Activated T-cell treated with anti-CD3 and anti-CD28 coated beads, Interleukin-2, amount 50 U/mL, for 72 hours (primary cell): ENCODE data around the gene ERP44. TPM values are rescaled to one million over a fixed set of nuclear protein-coding genes. Genes with fewer than 3 reads are reported as not detected.

Experiments
- ATAC-seq, 2 donors: fragments of 150-1000 bp; cut with Tn5 transposase; replicated peaks in 1 of 2; 2 replicates each; pipeline ENCODE4 v1.10.0; 2021; ENCODE audit warnings: moderate library complexity in 2 of 2, mild to moderate bottlenecking in 1 of 2
- DNase-seq, 2 donors: peaks; one replicate each; pipeline ENCODE4 v3.0.0; 2021 to 2022; ENCODE audit warnings: mixed read lengths in 1 of 2
- H3K27ac Mint-ChIP-seq: one replicate; pipeline ENCODE4 v1.8.0; 2022; ENCODE audit warnings: mild to moderate bottlenecking, moderate library complexity, mixed read lengths
- H3K27me3 Mint-ChIP-seq: one replicate; pipeline ENCODE4 v1.8.0; 2022; ENCODE audit warnings: low read depth, mixed read lengths
- H3K36me3 Mint-ChIP-seq, 2 donors: one replicate each; pipeline ENCODE4 v1.8.0; 2022; ENCODE audit warnings: mixed read lengths in 2 of 2, mild to moderate bottlenecking in 1 of 2; ENCODE audit not compliant: insufficient read depth in 2 of 2
- H3K4me1 Mint-ChIP-seq: one replicate; pipeline ENCODE4 v1.8.0; 2022; ENCODE audit warnings: low read depth, mixed read lengths
- H3K4me3 Mint-ChIP-seq, 2 donors: one replicate each; pipeline ENCODE4 v1.8.0; 2022; ENCODE audit warnings: mild to moderate bottlenecking in 2 of 2, mixed read lengths in 2 of 2, moderate library complexity in 2 of 2
- H3K9me3 Mint-ChIP-seq, 2 donors: one replicate each; pipeline ENCODE4 v1.8.0; 2022; ENCODE audit warnings: mixed read lengths in 2 of 2
- total RNA-seq, 2 donors: library from RNA; stranded (reverse); gene quantifications; one replicate each; pipeline ENCODE4 v1.2.3, GENCODE V29; 2022

ERP44 gene
- total RNA-seq, 2 donors from 2014 or later, result 11.5 to 13.2 TPM

DNA sequence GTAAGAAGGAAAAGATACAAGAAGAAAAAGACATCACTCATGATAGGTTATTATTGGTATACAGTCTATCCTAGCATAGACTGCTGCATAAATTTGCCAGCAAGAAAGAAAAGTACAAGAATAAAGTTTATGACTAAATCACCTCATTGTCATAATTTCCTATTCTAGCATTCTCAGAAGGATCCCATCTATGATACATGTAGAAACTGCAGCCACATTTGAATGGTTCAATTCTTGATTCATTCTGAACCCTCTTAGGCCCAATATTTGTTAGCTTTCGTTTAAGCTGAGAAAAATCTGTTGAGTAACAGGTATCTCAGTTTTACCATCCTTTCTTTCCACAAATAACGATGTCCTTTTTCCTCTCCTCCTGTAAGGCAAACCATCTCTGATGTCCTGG lies 21.5 kb upstream of the ERP44 start:
- H3K4me1 Mint-ChIP-seq, result peaks cover 24% of the 10 kb centered on the region
- DNase-seq (no peak), ATAC-seq (peak; percentile 77 to 83)
- H3K27me3 Mint-ChIP-seq, result no peaks in the 10 kb centered on the region
- no peak overlapping the region for H3K27ac Mint-ChIP-seq
- H3K36me3 Mint-ChIP-seq, result peaks cover 3% of the 10 kb centered on the region in 2 donors
- H3K9me3 Mint-ChIP-seq, result no peaks in the 10 kb centered on the region
- H3K4me3 Mint-ChIP-seq, result no peak overlapping the region

DNA sequence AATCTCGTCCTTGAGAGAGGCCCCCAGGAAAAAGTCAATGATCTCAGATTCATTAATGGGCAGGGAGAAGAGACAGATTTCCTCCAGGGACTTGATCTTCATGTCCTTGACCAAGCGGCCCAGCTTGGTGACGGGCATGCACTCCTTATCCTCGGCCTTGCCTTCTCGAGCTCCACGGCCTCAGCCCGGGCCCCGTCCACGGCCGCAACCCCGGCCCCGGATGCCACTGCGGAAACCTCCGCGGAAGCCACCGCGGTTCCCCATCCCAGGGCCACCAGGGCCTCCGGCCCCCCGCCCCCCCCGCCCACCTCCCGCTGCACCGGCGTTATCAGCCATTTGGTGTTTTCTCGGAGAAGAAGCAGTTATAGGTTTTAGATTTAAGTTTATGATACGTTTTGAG lies 18.5 kb upstream of the ERP44 start:
- Mint-ChIP-seq H3K4me3 (no peak overlapping the region), H3K4me1 (peaks cover 26% of the 10 kb centered on the region)
- no peak for ATAC-seq

DNA sequence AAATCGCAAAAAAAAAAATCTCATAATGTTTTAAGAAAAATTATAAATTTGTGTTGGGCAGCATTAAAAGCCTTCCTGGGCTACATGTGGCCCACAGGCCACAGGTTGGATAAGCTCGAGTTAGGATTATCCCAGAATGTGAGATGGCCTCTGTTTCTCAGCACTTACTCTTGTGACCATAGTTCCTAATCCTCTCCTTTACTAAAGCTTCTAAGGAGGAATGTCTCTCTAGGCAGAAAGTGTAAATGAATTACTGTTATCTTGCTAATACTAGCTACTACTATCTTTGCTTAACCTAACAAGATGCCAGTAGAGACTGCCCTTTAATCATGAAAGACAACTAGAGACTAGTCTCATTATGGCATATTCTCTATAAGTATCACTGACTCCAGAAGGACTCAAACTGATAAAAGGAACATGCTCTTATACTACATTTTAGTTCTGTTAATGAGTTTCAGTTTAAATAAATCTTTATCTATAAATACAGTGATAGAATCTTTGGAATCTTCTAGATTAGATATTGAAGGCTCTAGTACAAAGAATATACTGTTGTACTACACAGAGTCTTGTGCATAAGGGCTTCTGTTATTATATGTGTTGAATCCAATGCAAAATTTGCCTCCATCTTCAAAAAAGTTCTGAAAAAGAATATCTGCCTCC lies 14.0 kb upstream of the ERP44 start:
- Mint-ChIP-seq H3K4me1 (peaks cover 8% of the 10 kb centered on the region), H3K27me3 (no peaks in the 10 kb centered on the region), H3K4me3 (no peak overlapping the region), H3K9me3 (no peaks in the 10 kb centered on the region), H3K36me3 (peaks cover 3 to 6% of the 10 kb centered on the region in 2 donors), H3K27ac (no peak overlapping the region)
- DNase-seq (no peak), ATAC-seq (no peak)

More for the DNA sequence above, 18.5 kb upstream of the ERP44 start:
- Mint-ChIP-seq H3K9me3 (no peaks in the 10 kb centered on the region), H3K36me3 (peaks cover 3% of the 10 kb centered on the region in 2 donors), H3K27me3 (no peaks in the 10 kb centered on the region), H3K27ac (no peak overlapping the region)
- no peak for DNase-seq

DNA sequence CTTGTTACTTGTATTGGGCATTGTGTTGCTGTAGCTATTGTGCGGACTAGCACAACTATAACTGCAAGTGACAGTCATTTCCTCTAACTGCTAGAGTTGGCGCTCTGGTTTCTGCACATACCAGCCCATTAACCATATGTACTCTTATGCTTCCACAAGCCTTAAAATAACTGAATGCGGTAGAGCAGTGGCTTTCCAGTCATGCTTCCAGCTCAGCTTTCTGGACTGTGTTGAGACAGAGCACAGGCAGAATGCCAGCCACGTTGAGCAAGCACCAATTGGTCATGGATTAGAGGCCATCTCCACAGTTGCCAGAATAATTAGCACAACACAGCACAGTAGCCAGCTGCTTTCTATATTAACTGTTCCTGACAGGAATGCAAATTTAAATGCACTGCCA lies 12.4 kb upstream of the ERP44 start:
- H3K9me3 Mint-ChIP-seq, result no peaks in the 10 kb centered on the region
- ATAC-seq (no peak), DNase-seq (no peak)
- no peak overlapping the region for H3K27ac Mint-ChIP-seq
- no peak overlapping the region for H3K4me3 Mint-ChIP-seq
- H3K27me3 Mint-ChIP-seq, result no peaks in the 10 kb centered on the region
- H3K4me1 Mint-ChIP-seq, result peaks cover 8% of the 10 kb centered on the region
- H3K36me3 Mint-ChIP-seq, result peaks cover 3 to 6% of the 10 kb centered on the region in 2 donors

DNA sequence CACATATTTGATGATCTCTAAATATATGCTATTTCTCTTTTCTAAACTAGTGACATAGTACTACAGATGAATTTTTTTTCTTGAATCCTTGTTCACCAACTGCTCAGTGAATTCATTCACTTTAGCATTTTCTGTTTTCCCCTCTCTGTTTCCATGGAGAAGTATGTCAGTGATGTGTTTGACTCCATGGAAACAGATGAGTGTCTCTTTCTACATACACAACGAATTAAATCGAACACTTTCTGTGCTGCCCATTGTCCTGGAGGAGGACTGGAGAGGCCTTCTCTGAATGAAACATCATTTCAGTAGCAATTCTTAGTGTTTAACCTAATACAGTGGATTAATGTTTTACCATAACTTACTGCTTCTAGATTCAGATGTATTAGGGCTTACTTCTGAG lies 9.8 kb upstream of the ERP44 start:
- Mint-ChIP-seq H3K36me3 (peaks cover 0 to 3% of the 10 kb centered on the region in 2 donors), H3K27me3 (no peaks in the 10 kb centered on the region), H3K4me3 (no peak overlapping the region), H3K27ac (no peak overlapping the region), H3K4me1 (peaks cover 14% of the 10 kb centered on the region), H3K9me3 (no peaks in the 10 kb centered on the region)
- no peak for ATAC-seq
- DNase-seq, result no peak

DNA sequence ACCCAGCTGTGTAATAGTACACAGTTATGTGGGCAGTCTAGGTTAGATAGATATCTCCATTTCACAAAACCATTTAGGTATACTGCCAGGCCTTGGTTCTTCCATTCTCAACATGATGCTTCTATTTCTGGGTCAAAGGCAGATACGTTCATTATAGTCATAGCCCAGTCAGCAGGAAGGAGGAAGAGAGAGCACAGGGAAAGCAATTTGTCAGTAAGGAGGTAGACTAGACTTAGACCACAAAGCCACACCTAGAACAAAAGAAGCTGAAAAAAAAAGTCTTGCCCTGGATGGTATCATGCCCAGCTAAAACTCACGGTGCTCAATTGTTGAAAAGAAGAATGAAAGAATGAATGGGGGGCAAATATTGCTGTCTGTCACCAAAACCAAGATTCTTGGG lies 7.8 kb upstream of the ERP44 start:
- Mint-ChIP-seq H3K9me3 (no peaks in the 10 kb centered on the region), H3K4me1 (peaks cover 9% of the 10 kb centered on the region), H3K27me3 (no peaks in the 10 kb centered on the region), H3K27ac (no peak overlapping the region), H3K4me3 (no peak overlapping the region), H3K36me3 (peaks cover 0 to 3% of the 10 kb centered on the region in 2 donors)
- DNase-seq, result no peak
- ATAC-seq, result peak; percentile 26 to 36

DNA sequence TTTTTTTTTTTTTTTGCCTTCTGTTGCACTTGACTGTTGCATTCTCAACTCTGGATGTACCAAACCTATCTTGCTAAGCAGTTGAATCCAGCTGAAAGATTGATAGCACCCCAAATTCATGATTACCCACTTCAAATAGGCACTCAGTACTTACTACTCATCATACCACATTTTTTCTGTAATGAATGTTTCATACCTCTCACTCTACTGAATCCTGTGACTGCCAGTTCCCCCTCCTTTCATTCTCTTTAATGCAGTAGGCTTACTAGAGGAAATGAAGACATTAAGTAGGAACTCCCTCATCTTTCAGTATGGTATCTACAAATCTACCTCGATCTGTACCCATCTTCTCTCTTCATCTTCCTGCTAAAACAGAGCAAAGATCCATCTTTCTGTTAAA lies 7.1 kb upstream of the ERP44 start:
- DNase-seq (no peak), ATAC-seq (peak; percentile 90 to 95)
- Mint-ChIP-seq H3K27ac (no peak overlapping the region), H3K27me3 (no peaks in the 10 kb centered on the region), H3K4me3 (no peak overlapping the region), H3K9me3 (no peaks in the 10 kb centered on the region), H3K4me1 (peaks cover 9% of the 10 kb centered on the region), H3K36me3 (peaks cover 0 to 3% of the 10 kb centered on the region in 2 donors)

DNA sequence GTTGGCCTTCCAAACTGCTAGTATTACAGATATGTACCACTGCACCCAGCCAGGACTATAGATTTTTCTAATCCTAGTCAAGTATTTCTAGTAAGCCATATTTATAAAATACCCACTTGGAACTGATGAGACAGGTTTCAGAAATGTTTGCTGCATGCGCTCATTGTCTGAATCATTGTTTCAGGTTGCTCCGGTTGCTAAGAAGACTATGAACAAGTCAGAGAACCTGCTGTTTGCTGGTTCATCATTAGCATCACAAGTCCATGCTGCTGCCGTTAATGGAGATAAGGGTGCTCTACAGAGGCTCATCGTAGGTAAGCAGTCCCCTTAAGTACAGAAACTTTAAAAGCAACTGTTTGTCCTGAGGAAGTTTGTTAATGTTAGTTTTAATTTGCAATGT lies 5.5 kb upstream of the ERP44 start:
- ATAC-seq, result peak; percentile 10 to 33

DNA sequence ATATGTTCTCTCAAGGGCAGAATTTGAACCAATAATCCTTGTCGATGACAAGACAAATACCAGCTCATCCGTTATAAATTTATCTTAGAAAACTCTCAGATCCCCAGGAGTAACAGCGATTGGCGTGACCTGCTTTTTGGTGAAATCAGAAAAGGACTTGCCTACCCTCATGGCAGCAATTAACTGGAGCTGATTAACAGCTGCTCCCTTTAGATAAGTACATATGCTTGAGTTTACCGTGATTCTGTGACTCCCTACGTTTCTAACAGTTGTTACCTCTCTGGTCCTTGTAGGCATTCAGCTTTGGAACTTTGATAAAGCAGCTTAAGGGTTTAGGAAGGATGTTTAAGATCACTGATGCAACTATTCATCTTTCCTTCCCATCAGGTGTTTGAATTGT lies 2.8 kb upstream of the ERP44 start:
- ATAC-seq (no peak), DNase-seq (no peak)
- H3K27me3 Mint-ChIP-seq, result no peaks in the 10 kb centered on the region
- no peak overlapping the region for H3K4me3 Mint-ChIP-seq
- no peaks in the 10 kb centered on the region for H3K9me3 Mint-ChIP-seq
- H3K36me3 Mint-ChIP-seq, result peaks cover 1 to 7% of the 10 kb centered on the region in 2 donors
- H3K4me1 Mint-ChIP-seq, result peaks cover 32% of the 10 kb centered on the region
- H3K27ac Mint-ChIP-seq, result no peak overlapping the region

More for the DNA sequence above, 5.5 kb upstream of the ERP44 start:
- H3K27me3 Mint-ChIP-seq, result no peaks in the 10 kb centered on the region
- H3K27ac Mint-ChIP-seq, result no peak overlapping the region
- DNase-seq, result peak in 1 of 2 donors; percentile 6
- peaks cover 16% of the 10 kb centered on the region for H3K4me1 Mint-ChIP-seq
- H3K9me3 Mint-ChIP-seq, result no peaks in the 10 kb centered on the region
- no peak overlapping the region for H3K4me3 Mint-ChIP-seq
- peaks cover 0 to 2% of the 10 kb centered on the region in 2 donors for H3K36me3 Mint-ChIP-seq

DNA sequence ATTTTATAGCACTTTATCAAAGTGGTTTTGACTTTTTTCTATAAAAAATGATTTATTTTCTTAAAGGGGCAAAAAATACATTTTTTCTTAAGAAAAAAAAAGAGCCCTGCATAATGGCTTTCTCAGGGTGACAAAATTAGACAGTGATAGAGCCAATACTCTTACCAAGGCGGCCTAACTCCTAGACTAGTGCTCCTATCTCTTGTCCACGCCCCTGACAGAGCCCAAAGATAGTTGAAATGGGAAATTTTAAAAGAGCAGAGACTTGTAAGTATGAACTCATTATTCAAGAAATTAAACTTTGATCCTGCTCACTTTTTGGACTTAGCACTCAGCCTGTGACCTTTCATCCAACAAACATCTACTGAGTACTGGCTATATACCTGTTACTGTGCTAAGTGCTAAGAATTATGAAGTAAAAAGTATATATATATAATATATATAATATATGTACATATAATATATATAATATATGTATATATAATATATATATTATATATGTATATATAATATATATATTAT lies 1.4 kb upstream of the ERP44 start:
- Mint-ChIP-seq H3K36me3 (peaks cover 1 to 7% of the 10 kb centered on the region in 2 donors), H3K27ac (peak overlapping the region; percentile 96), H3K4me3 (peak overlapping the region; percentile 97 to 98), H3K9me3 (no peaks in the 10 kb centered on the region), H3K27me3 (no peaks in the 10 kb centered on the region), H3K4me1 (peaks cover 42% of the 10 kb centered on the region)
- no peak for DNase-seq
- no peak for ATAC-seq

DNA sequence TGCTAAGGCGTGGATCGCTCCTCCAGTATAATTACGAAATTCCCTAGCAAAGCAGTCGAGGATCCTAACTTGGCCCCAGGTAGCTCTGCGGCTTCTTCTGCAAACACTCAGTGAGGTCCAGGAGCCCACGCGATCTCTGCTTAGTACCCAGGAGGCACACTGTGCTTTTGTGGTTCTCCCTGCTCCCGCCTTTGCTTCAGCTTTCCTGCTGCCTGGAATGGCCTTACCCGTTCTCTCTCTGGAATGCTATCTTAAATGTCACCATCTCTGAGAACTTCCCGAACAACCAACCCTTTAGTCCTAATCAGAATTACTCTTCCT lies 882 bp upstream of the ERP44 start:
- H3K9me3 Mint-ChIP-seq, result no peaks in the 10 kb centered on the region
- peak overlapping the region; percentile 96 for H3K27ac Mint-ChIP-seq
- peaks cover 42% of the 10 kb centered on the region for H3K4me1 Mint-ChIP-seq
- no peak for ATAC-seq
- peaks cover 1 to 7% of the 10 kb centered on the region in 2 donors for H3K36me3 Mint-ChIP-seq
- no peaks in the 10 kb centered on the region for H3K27me3 Mint-ChIP-seq
- peak in 1 of 2 donors; percentile 7 for DNase-seq
- peak overlapping the region; percentile 97 to 98 for H3K4me3 Mint-ChIP-seq

DNA sequence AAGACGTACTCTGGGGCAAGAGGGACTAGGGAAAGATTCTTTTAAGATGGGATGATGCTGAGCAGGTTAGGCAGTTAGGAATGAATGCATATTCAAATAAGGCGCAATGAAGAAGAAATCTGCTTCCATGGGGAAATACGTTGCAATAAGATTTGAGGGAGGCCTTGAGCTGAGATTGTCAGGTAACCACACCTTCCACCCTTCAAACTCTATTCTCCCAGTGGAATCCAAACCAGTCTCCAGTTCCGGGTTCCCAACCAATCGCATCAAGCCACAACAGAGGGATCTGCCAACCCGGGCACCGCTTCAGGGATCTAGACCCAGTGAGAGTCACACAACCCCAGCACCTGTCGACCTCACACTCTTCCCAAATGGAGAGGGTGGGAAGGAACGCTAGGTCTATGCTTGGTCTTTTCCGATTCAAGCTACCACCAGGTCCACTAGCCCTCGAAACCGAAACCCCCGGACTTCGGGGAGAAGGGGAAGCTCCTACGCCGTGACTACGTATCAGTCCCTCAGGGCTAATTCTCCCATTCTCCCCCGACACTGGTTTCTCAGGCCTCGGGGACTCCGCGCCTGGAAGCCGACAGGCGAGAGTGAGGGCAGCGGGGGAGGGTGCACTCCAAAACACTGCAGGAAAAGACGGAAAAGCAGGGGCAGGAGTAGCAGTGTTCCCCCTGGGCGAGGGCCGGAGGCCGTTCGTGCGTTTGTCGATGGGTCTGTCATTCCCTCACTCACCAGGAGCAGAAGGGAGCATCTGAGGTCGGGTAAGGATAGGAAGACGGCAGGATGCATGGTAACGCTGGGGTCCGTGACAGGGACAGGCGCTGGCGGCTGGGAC lies 534 bp downstream of the ERP44 start:
- H3K4me3 Mint-ChIP-seq, result peak overlapping the region; percentile 97 to 98
- DNase-seq, result peak; percentile 24 to 32
- no peaks in the 10 kb centered on the region for H3K27me3 Mint-ChIP-seq
- peak in 1 of 2 donors; percentile 1 for ATAC-seq
- peak overlapping the region; percentile 97 for H3K27ac Mint-ChIP-seq
- no peaks in the 10 kb centered on the region for H3K9me3 Mint-ChIP-seq
- H3K4me1 Mint-ChIP-seq, result peaks cover 43% of the 10 kb centered on the region
- peaks cover 1 to 7% of the 10 kb centered on the region in 2 donors for H3K36me3 Mint-ChIP-seq

DNA sequence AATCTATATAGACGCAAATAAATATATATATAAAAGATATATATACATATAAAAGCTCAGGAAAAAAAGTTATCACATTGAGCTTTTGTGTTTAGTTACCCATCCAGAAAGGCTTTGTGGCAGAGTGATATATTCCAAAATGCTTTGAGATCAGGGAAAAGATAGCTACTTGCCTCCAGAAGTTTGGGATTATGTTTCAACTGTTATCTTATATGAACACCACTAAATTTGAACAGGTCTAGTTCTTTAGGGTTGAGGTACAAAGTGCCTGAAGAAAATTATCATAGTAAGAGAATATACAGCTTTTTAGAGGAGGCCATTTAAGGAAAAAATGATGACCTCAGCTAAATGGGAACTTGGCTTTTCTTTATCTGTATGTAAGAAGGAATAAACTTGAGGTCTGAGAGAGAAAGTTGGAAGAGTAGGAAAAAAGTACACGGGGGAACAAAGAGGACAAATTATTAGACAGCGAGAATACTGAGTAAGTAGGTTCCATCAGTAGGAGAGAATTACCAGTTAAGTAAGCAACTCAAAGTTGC lies 2.4 kb downstream of the ERP44 start:
- H3K4me1 Mint-ChIP-seq, result peaks cover 56% of the 10 kb centered on the region
- ATAC-seq, result no peak
- H3K36me3 Mint-ChIP-seq, result peaks cover 1 to 7% of the 10 kb centered on the region in 2 donors
- no peak for DNase-seq
- no peaks in the 10 kb centered on the region for H3K9me3 Mint-ChIP-seq
- peak overlapping the region; percentile 55 for H3K27ac Mint-ChIP-seq
- H3K27me3 Mint-ChIP-seq, result no peaks in the 10 kb centered on the region
- H3K4me3 Mint-ChIP-seq, result peak overlapping the region; percentile 9 to 41
